Stimulated activated CD4-positive, alpha-beta T cell treated with anti-CD3 and anti-CD28 coated beads, Interleukin-12 subunit alpha, Interleukin-12 subunit beta, amount 100 ng/mL, for 4 hours (primary cell): ENCODE data around the gene RNASEH1.
"Not testable (repeated sequence)": the region's sequence is repeated elsewhere in the genome, so short reads cannot be mapped to it uniquely, and the experiment has no call there.

Experiments used
- DNase-seq: peaks from one replicate; pipeline ENCODE4 v3.0.0-alpha.2; 2020

Gene RNASEH1

GRCh38 chr2:3588084-3588483, 30.0 kb upstream of the RNASEH1 start:
- no peak for DNase-seq

- DNase-seq: no peak
Observed at GRCh38 chr2:3587432-3587831, 29.3 kb upstream of the RNASEH1 start.

GRCh38 chr2:3587021-3587420, 28.9 kb upstream of the RNASEH1 start:
- DNase-seq: no peak

GRCh38 chr2:3586220-3586619, 28.1 kb upstream of the RNASEH1 start:
- no peak for DNase-seq

- no peak for DNase-seq
Observed at GRCh38 chr2:3585261-3586109, 27.4 kb upstream of the RNASEH1 start.

- DNase-seq: no peak
Observed at GRCh38 chr2:3584608-3585260, 26.6 kb upstream of the RNASEH1 start.

GRCh38 chr2:3584076-3584475, 25.9 kb upstream of the RNASEH1 start:
- no peak for DNase-seq

GRCh38 chr2:3581367-3582262, 23.5 kb upstream of the RNASEH1 start:
- DNase-seq: no peak

GRCh38 chr2:3580449-3580848, 22.3 kb upstream of the RNASEH1 start:
- no peak for DNase-seq

GRCh38 chr2:3578987-3579386, 20.9 kb upstream of the RNASEH1 start:
- DNase-seq: no peak

GRCh38 chr2:3576263-3576630, 18.1 kb upstream of the RNASEH1 start:
- not testable (repeated sequence) for DNase-seq

GRCh38 chr2:3575534-3576262, 17.6 kb upstream of the RNASEH1 start:
- peak; percentile 34 for DNase-seq

- DNase-seq: no peak
Observed at GRCh38 chr2:3574155-3574554, 16.0 kb upstream of the RNASEH1 start.

GRCh38 chr2:3572620-3573019, 14.5 kb upstream of the RNASEH1 start:
- DNase-seq: no peak

- DNase-seq: no peak
Observed at GRCh38 chr2:3571284-3571683, 13.2 kb upstream of the RNASEH1 start.

- DNase-seq: not testable (repeated sequence)
Observed at GRCh38 chr2:3569656-3570055, 11.5 kb upstream of the RNASEH1 start.

GRCh38 chr2:3566806-3567205, 8.7 kb upstream of the RNASEH1 start:
- no peak for DNase-seq

GRCh38 chr2:3565117-3565516, 7.0 kb upstream of the RNASEH1 start:
- DNase-seq: no peak

GRCh38 chr2:3563521-3563976, 5.4 kb upstream of the RNASEH1 start:
- DNase-seq: no peak

- no peak for DNase-seq
Observed at GRCh38 chr2:3557639-3558204, 411 bp downstream of the RNASEH1 start.

- DNase-seq: no peak
Observed at GRCh38 chr2:3553946-3554345, 4.2 kb downstream of the RNASEH1 start.

- DNase-seq: no peak
Observed at GRCh38 chr2:3547915-3548314, 10.2 kb downstream of the RNASEH1 start.
